Ovary (tissue), 9 donors: ENCODE measurements around the gene MACO1. TPM values are rescaled to one million over a fixed set of nuclear protein-coding genes. Genes with fewer than 3 reads are reported as not detected.
"Not testable (repeated sequence)": the region's sequence is repeated elsewhere in the genome, so short reads cannot be mapped to it uniquely, and the experiment has no call there.

Experiments used
- DNase-seq, 5 donors: peaks; one replicate each; pipeline ENCODE4 v3.0.0-alpha.2; 2019 to 2020
- H3K27ac ChIP-seq, 2 donors: fragments of 200-600 bp; one replicate each; pipeline versions ENCODE4 v1.5.1 to v1.8.0; 2019 to 2022
- H3K27me3 ChIP-seq: fragments of 200-600 bp; one replicate; pipeline ENCODE4 v1.8.0; 2022
- H3K36me3 ChIP-seq: fragments of 200-600 bp; sonication (generic); one replicate; pipeline ENCODE4 v1.5.1; 2019
- H3K4me1 ChIP-seq: one replicate; pipeline ENCODE4 v1.8.1; 2013; ENCODE audit warnings: mild to moderate bottlenecking, moderate library complexity; ENCODE audit not compliant: insufficient read depth
- H3K4me3 ChIP-seq: fragments of 200-600 bp; sonication (generic); one replicate; pipeline ENCODE4 v1.5.1; 2017
- H3K9me3 ChIP-seq, 2 donors: fragments of 200-600 bp in 1 of 2; sonication (generic) in 1 of 2; one replicate each; pipeline versions ENCODE4 v1.5.1 to v1.8.1; 2013 to 2019; ENCODE audit warnings: mild to moderate bottlenecking in 1 of 2, moderate library complexity in 1 of 2
- CTCF ChIP-seq, 3 donors: fragments of 450-650 bp in 2 of 3; fragments of 200-600 bp in 1 of 3; IDR thresholded peaks; one replicate each; pipeline versions ENCODE4 v1.5.1 to v1.8.0; 2016 to 2022; ENCODE audit warnings: antibody characterized with exemption in 3 of 3, mild to moderate bottlenecking in 1 of 3
- EP300 ChIP-seq: sonication (generic); formaldehyde crosslinking; IDR thresholded peaks from one replicate; pipeline ENCODE4 v1.6.1; 2017; ENCODE audit warnings: antibody characterized with exemption
- POLR2A ChIP-seq: fragments of 450-650 bp; IDR thresholded peaks from one replicate; pipeline ENCODE4 v1.6.1; 2017; ENCODE audit warnings: antibody characterized with exemption, mild to moderate bottlenecking, moderate library complexity
- WGBS, 3 donors: extraction: QIAGEN DNeasy Blood & Tissue Kit in 1 of 3; methylation state at CpG; one replicate each; pipeline versions ENCODE4 v1.1.5 to v1.1.7; 2013 to 2017; 5-methylcytosine and 5-hydroxymethylcytosine counted together
- intact Hi-C, 4 donors: fragments of 100-400 bp; cut with DNase I; formaldehyde crosslinking; loops; one replicate each; pipeline versions ENCODE4 v1.11.0 to v1.15.1; 2022 to 2023
- polyA plus RNA-seq, 2 donors: library from polyadenylated mRNA; stranded (reverse); fragments of 200-250 nt in 1 of 2; fragments of 350-450 nt in 1 of 2; fragmentation: Illumina TruSeq in 1 of 2; extraction: RNeasy Lipid Tissue Mini Kit (QIAGEN cat#74804) in 1 of 2; gene quantifications; one replicate each; pipeline ENCODE4 v1.2.3, GENCODE V29; 2013 to 2014
- total RNA-seq, 7 donors: library from RNA; depleted of rRNA in 2 of 7; stranded (reverse); fragments of >200 nt in 2 of 7; fragmentation: NEBNext Ultra II Directional in 3 of 7; extraction: Animal tissue kit (Norgen Biotek cat#: 25700) in 3 of 7; gene quantifications; one replicate each; pipeline versions ENCODE4 v1.1.0 to v1.2.4, GENCODE V29; 2016 to 2023
- donor health status: DM: no; HTN: no; CAD: no; lungs with moderate emphysema.
- donor health status: DM: no; HTN: no; CAD: no.
- donor health status: Bipolar disorder and iron deficiency.
- donor health status: DM: yes; HTN: yes; CAD: no.
- donor health status: DM: no; HTN: no; CAD: no.
- donor health status: DM: yes; HTN: yes; CAD: no.

MACO1 gene
- total and polyA plus RNA-seq, 9 donors: 14.1 to 30.4 (median 23.4) TPM

GRCh38 chr1:25503551-25504426 lies 73.1 kb downstream of the MACO1 start:
- Histone ChIP-seq H3K27me3 (no peaks in the 10 kb centered on the region), H3K27ac (no peak overlapping the region), H3K9me3 (no peaks in the 10 kb centered on the region), H3K36me3 (no peaks in the 10 kb centered on the region), H3K4me1 (peaks cover 8% of the 10 kb centered on the region), H3K4me3 (no peak overlapping the region)
- no peak for TF ChIP-seq EP300
- intact Hi-C loops: no loop called here
- 89 to 92% (median 90%) methylated on average over 12 of the region's 12 CpGs for WGBS, 3 donors
- DNase-seq: peak in 1 of 5 donors; percentile 16

GRCh38 chr1:25504706-25505595 lies 74.3 kb downstream of the MACO1 start:
- no peaks in the 10 kb centered on the region for H3K27me3 ChIP-seq
- intact Hi-C loops: no loop called here
- TF ChIP-seq CTCF (IDR thresholded peaks at IDR 0.05) (no peak), POLR2A (no peak), EP300 (no peak)
- WGBS, 3 donors: 46 to 57% (median 52%) methylated on average over 9 of the region's 9 CpGs
- H3K4me1 ChIP-seq: peaks cover 8% of the 10 kb centered on the region
- peak overlapping the region in 1 of 2 donors; percentile 24 for H3K27ac ChIP-seq
- no peak overlapping the region for H3K4me3 ChIP-seq
- no peaks in the 10 kb centered on the region for H3K36me3 ChIP-seq
- H3K9me3 ChIP-seq: no peaks in the 10 kb centered on the region
- peak in 1 of 5 donors; percentile 17 for DNase-seq

DNA sequence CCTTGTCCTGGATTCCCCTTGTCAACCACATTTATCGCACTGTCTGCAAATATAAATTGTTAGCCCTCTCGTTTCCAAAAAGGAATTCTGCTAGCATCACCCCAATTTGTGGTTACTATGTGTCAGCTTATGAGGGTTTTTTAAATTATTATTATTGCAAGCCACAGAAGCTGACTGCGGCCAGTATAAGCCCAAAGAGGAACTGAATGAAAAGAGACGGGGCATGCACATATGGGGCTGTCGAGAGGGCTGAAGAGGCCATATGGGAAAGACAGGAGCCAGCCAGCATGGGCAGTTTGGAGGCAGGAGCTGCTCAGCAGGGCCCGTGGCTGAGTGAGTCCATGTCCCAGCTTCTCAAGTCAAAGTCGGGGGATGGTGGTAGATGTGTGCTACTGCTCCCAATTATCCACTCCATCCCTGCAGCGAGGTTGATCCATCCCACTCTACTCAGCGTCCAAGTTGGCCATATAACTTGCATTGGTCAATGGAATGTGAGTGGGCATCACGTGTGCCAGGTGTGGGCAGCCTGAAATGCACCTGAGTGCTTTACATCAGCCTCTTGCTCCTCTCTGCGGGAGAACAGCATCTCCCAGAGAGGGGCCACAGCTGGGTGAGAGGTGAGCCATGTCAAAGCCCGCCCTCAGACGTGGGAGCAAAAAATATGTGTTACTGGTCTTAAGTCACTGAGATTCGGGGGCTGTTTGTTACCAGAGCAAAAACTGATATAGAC lies 75.1 kb downstream of the MACO1 start:
- TF ChIP-seq EP300: no peak
- TF ChIP-seq CTCF (IDR thresholded peaks at IDR 0.05): no peak
- TF ChIP-seq POLR2A: no peak
- Histone ChIP-seq H3K4me3 (no peak overlapping the region), H3K27ac (no peak overlapping the region), H3K36me3 (no peaks in the 10 kb centered on the region), H3K4me1 (peaks cover 4% of the 10 kb centered on the region), H3K9me3 (no peaks in the 10 kb centered on the region), H3K27me3 (no peaks in the 10 kb centered on the region)
- intact Hi-C loops: no loop called here
- no peak for DNase-seq
- 74 to 79% (median 79%) methylated on average over 14 of the region's 14 CpGs for WGBS, 3 donors

GRCh38 chr1:25506566-25507463 lies 76.1 kb downstream of the MACO1 start:
- H3K4me1 ChIP-seq, H3K36me3 ChIP-seq, H3K9me3 ChIP-seq, H3K4me3 ChIP-seq, H3K27me3 ChIP-seq, intact Hi-C loops, H3K27ac ChIP-seq: not testable (repeated sequence)
- WGBS, 3 donors: 45 to 58% (median 52%) methylated on average over 35 to 37 of the region's 37 CpGs
- DNase-seq: peak in 1 of 5 donors; percentile 12
